HepG2 (cell line): Measurements from ENCODE around the gene F8. TPM values are rescaled to one million over a fixed set of nuclear protein-coding genes. Genes with fewer than 3 reads are reported as not detected.

Source experiments
- ATAC-seq: fragments of 200-7000 bp; cut with Tn5 transposase; 3 replicates; pipeline ENCODE4 v1.9.1; 2020; ENCODE audit warnings: mild to moderate bottlenecking, moderate library complexity
- BruUV-seq: library from RNA; stranded (reverse); fragments of 400-500 nt; replicated peaks from 2 replicates; lab custom pipeline; 2021; lab: Mats Ljungman, UMichigan
- CTCF ChIA-PET: fragments of 300-600 bp; formaldehyde crosslinking; extraction: SDS; loops from one replicate; lab custom pipeline; 2021; ENCODE audit warnings: low total read pairs, inconsistent platforms, low intra/inter-chr PET ratio; lab: Yijun Ruan, JAX
- POLR2A ChIA-PET: fragments of 350-600 bp; sonication (Branson Sonifier 250); formaldehyde crosslinking; loops from one replicate; lab custom pipeline; 2020; ENCODE audit warnings: antibody characterized with exemption, inconsistent platforms; lab: Yijun Ruan, JAX
- DNase-seq: peaks from one replicate; pipeline ENCODE4 v3.0.0-alpha.2; 2015; ENCODE audit warnings: low spot score
- FAIRE-seq: peaks from 3 replicates; lab custom pipeline; 2011; peaks lifted over from hg19 to GRCh38; lab: Jason Lieb, UNC
- H2AFZ ChIP-seq: one replicate; pipeline ENCODE4 v1.6.1; 2011; ENCODE audit warnings: low read length, inconsistent platforms
- H3K27ac ChIP-seq: fragments of 300-600 bp; 3 replicates; pipeline ENCODE4 v1.8.0; 2011; ENCODE audit warnings: mixed run types, mild to moderate bottlenecking, mixed read lengths, low read length, inconsistent platforms; ENCODE audit not compliant: insufficient read depth; ENCODE audit errors: extremely low read length
- H3K27me3 ChIP-seq, 2 experiments: fragments of 200-600 bp in 1 of 2; 2 replicates in 1 of 2; 3 replicates in 1 of 2; pipeline versions ENCODE4 v1.6.0 to v1.8.0; 2011; ENCODE audit warnings: low read length in 2 of 2, mild to moderate bottlenecking in 2 of 2, moderate library complexity in 2 of 2, inconsistent platforms in 1 of 2; ENCODE audit not compliant: insufficient read depth in 2 of 2, control insufficient read depth in 1 of 2
- H3K36me3 ChIP-seq, 2 experiments: fragments of 200-600 bp in 1 of 2; replicated peaks in 1 of 2; 2 replicates in 1 of 2; 3 replicates in 1 of 2; pipeline versions ENCODE4 v1.5.1 to v1.8.0; 2011; ENCODE audit warnings: low read length in 2 of 2, inconsistent platforms in 1 of 2; ENCODE audit not compliant: insufficient read depth in 2 of 2, control insufficient read depth in 1 of 2
- H3K4me1 ChIP-seq: 2 replicates; pipeline ENCODE4 v1.5.1; 2012; ENCODE audit warnings: low read length, inconsistent platforms; ENCODE audit not compliant: insufficient read depth
- H3K4me2 ChIP-seq: 2 replicates; pipeline ENCODE4 v1.6.0; 2011; ENCODE audit warnings: low read depth, low read length, inconsistent platforms
- H3K4me3 ChIP-seq, 3 experiments: fragments of 200-600 bp in 1 of 3; sonication (generic), shearing (Covaris generic) in 1 of 3; replicated peaks in 1 of 3; 2 replicates each; pipeline ENCODE4 v1.5.1; 2011 to 2016; ENCODE audit warnings: low read length in 3 of 3, inconsistent platforms in 2 of 3, low read depth in 2 of 3, mild to moderate bottlenecking in 2 of 3, control low read depth in 1 of 3, mixed read lengths in 1 of 3; ENCODE audit not compliant: insufficient read depth in 1 of 3
- H3K79me2 ChIP-seq: one replicate; pipeline ENCODE4 v1.6.1; 2011; ENCODE audit warnings: low read length, inconsistent platforms; ENCODE audit not compliant: insufficient read depth
- H3K9ac ChIP-seq: 2 replicates; pipeline ENCODE4 v1.6.0; 2011; ENCODE audit warnings: mild to moderate bottlenecking, low read depth, low read length, inconsistent platforms; ENCODE audit not compliant: insufficient read depth
- H3K9me3 ChIP-seq: 2 replicates; pipeline ENCODE4 v1.5.1; 2012; ENCODE audit warnings: mild to moderate bottlenecking, low read length
- H4K20me1 ChIP-seq: 2 replicates; pipeline ENCODE4 v1.6.0; 2011; ENCODE audit warnings: inconsistent platforms, mild to moderate bottlenecking, low read length, moderate library complexity; ENCODE audit not compliant: insufficient read depth
- AGO1 ChIP-seq: fragments of 200-400 bp; formaldehyde crosslinking; IDR thresholded peaks from 2 replicates; pipeline ENCODE4 v1.6.1; 2017; ENCODE audit warnings: mild to moderate bottlenecking, low read depth, low read length, moderate library complexity; ENCODE audit not compliant: poor library complexity, severe bottlenecking
- ASH2L ChIP-seq: fragments of 300-600, 200-600 bp; sonication (generic); IDR thresholded peaks from 2 replicates; pipeline ENCODE4 v1.7.0; 2017; ENCODE audit warnings: low read depth, mild to moderate bottlenecking, moderate library complexity, mixed read lengths, low read length; ENCODE audit not compliant: insufficient read length
- CHD4 ChIP-seq: fragments of 200-600 bp; sonication (generic); IDR thresholded peaks from 2 replicates; pipeline ENCODE4 v1.7.0; 2017; ENCODE audit warnings: mild to moderate bottlenecking, low read length, borderline replicate concordance
- CREB1 ChIP-seq, 2 experiments: fragments of 450-650 bp in 1 of 2; IDR thresholded peaks; 2 replicates each; pipeline ENCODE4 v1.6.1; 2016 to 2017; ENCODE audit warnings: control low read depth in 1 of 2, mild to moderate bottlenecking in 1 of 2, missing compliant biosample characterization in 1 of 2, missing genetic modification characterization in 1 of 2
- FOXA1 ChIP-seq, 2 experiments: fragments of 450-650 bp in 1 of 2; sonication (generic) in 1 of 2; formaldehyde crosslinking in 1 of 2; IDR thresholded peaks; 2 replicates each; pipeline versions ENCODE4 v1.4.0 to v1.6.1; 2016 to 2020; ENCODE audit warnings: missing genetic modification reagents in 1 of 2
- FOXA3 ChIP-seq: IDR thresholded peaks from 2 replicates; pipeline ENCODE4 v1.6.1; 2016; ENCODE audit warnings: missing genetic modification reagents, missing compliant biosample characterization
- FOXC1 ChIP-seq: sonication (generic); formaldehyde crosslinking; IDR thresholded peaks from 2 replicates; pipeline ENCODE4 v1.8.0; 2022; ENCODE audit warnings: mild to moderate bottlenecking, missing genetic modification reagents, borderline replicate concordance
- FOXM1 ChIP-seq: sonication (generic); formaldehyde crosslinking; IDR thresholded peaks from 2 replicates; pipeline ENCODE4 v1.5.0; 2020; ENCODE audit warnings: missing genetic modification reagents
- HMG20B ChIP-seq: conservative IDR thresholded peaks from 2 replicates; pipeline ENCODE4 v1.6.1; 2016; ENCODE audit warnings: missing genetic modification reagents, missing compliant biosample characterization
- HNF4G ChIP-seq, 2 experiments: sonication (generic) in 1 of 2; formaldehyde crosslinking in 1 of 2; IDR thresholded peaks; 2 replicates each; pipeline versions ENCODE4 v1.4.0 to v1.6.1; 2011 to 2020; ENCODE audit warnings: borderline replicate concordance in 2 of 2, low read depth in 2 of 2, mild to moderate bottlenecking in 2 of 2, low read length in 1 of 2, missing genetic modification reagents in 1 of 2, moderate library complexity in 1 of 2
- NR1H2 ChIP-seq: sonication (generic); formaldehyde crosslinking; IDR thresholded peaks from 2 replicates; pipeline ENCODE4 v1.8.1; 2022; ENCODE audit warnings: low read depth, missing genetic modification reagents, borderline replicate concordance
- RARA ChIP-seq: IDR thresholded peaks from 2 replicates; pipeline ENCODE4 v1.6.1; 2016; ENCODE audit warnings: missing genetic modification reagents, missing compliant biosample characterization
- SATB2 ChIP-seq: sonication (generic); formaldehyde crosslinking; IDR thresholded peaks from 2 replicates; pipeline ENCODE4 v1.5.0; 2020; ENCODE audit warnings: missing genetic modification reagents
- SRSF1 ChIP-seq: fragments of 200-400 bp; formaldehyde crosslinking; optimal IDR thresholded peaks from 2 replicates; pipeline ENCODE3; 2017; ENCODE audit warnings: mild to moderate bottlenecking, low read depth, low read length, moderate library complexity
- ZSCAN12 ChIP-seq: sonication (generic); formaldehyde crosslinking; IDR thresholded peaks from 2 replicates; pipeline ENCODE4 v1.9.0; 2021; ENCODE audit warnings: mild to moderate bottlenecking, missing genetic modification reagents
- WGBS: methylation state at CpG from one replicate; pipeline ENCODE4 v1.1.6; 2017; ENCODE audit warnings: low lambda C conversion rate; 5-methylcytosine and 5-hydroxymethylcytosine counted together
- in situ Hi-C: cut with HindIII; loops from 2 replicates; pipeline ENCODE4 v1.10.0; 2017; ENCODE audit warnings: low pct_unique_long_range_greater_than_20kb; ENCODE audit not compliant: extremely low pct_ligation_motif_present
- intact Hi-C: fragments of 100-400 bp; cut with micrococcal nuclease; formaldehyde crosslinking; loops from one replicate; pipeline ENCODE4 v1.10.0; 2022; ENCODE audit not compliant: unreplicated experiment
- polyA plus RNA-seq, 8 experiments: library from polyadenylated mRNA; depleted of rRNA in 3 of 8; stranded (reverse) in 7 of 8; unstranded in 1 of 8; fragments of >200 nt; fragmentation: Illumina TruSeq in 4 of 8; extraction: Trizol in 4 of 8; gene quantifications; 2 replicates each; pipeline versions ENCODE4 v1.2.1 to v1.2.3, GENCODE V29; 2011 to 2016; ENCODE audit warnings: low read depth in 4 of 8, missing spikeins in 1 of 8, mixed read lengths in 1 of 8; ENCODE audit not compliant: insufficient read depth in 1 of 8
- total RNA-seq, 5 experiments: library from RNA; depleted of rRNA; stranded (reverse); fragments of >200 nt; fragmentation: Illumina TruSeq; extraction: Trizol; gene quantifications; 2 replicates each; pipeline ENCODE4 v1.2.3, GENCODE V29; 2016; ENCODE audit warnings: low read depth in 1 of 5
- TF ChIP-seq, protein P1 (sequence below): sonication (generic); formaldehyde crosslinking; IDR thresholded peaks from 2 replicates; pipeline ENCODE4 v1.4.0; 2020; ENCODE audit warnings: missing genetic modification reagents
- TF ChIP-seq, protein P2 (sequence below): sonication (generic); formaldehyde crosslinking; IDR thresholded peaks from 2 replicates; pipeline ENCODE4 v1.4.0; 2020; ENCODE audit warnings: missing genetic modification reagents
- TF ChIP-seq, protein P3 (sequence below): sonication (generic); formaldehyde crosslinking; IDR thresholded peaks from 2 replicates; pipeline ENCODE4 v1.4.0; 2020; ENCODE audit warnings: low read depth, mild to moderate bottlenecking, missing genetic modification reagents

The F8 gene
- total and polyA plus RNA-seq, 2 of the 13 experiments (the other 11 are each of a cell fraction or from before 2014, with no cell fraction given), result 0.29 to 0.61 TPM

DNA sequence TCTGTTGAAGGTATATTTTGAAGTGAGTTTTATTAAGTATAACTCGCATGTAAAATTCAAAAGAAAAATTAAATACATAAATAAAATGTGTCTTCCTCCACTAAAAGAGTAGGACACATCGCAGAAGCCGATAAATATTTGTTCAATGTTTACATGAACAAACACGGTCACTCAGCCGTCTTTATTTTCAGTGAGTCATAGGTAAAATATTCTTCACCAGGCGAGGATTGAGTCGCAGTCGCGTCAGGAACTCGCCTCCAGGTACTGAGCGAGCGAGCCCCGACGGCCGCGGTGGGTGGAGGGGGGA is 3.9 kb upstream of the F8 start:
- Histone ChIP-seq H3K4me1 (peaks cover 33% of the 10 kb centered on the region; the same call in 1 of the 2 replicates), H2AFZ (no peak overlapping the region), H3K79me2 (peaks cover 27% of the 10 kb centered on the region), H3K9ac (peak overlapping the region; percentile 89; the same call in 1 of the 2 replicates), H4K20me1 (no peaks in the 10 kb centered on the region), H3K4me2 (peak overlapping the region; percentile 49), H3K4me3 (peak overlapping the region; percentile 40 to 63 (median 47); a peak in 4 of 6 replicates), H3K27me3 (no peaks in the 10 kb centered on the region; a peak in 1 of 5 replicates), H3K36me3 (no peaks in the 10 kb centered on the region), H3K27ac (peak overlapping the region; percentile 97), H3K9me3 (no peaks in the 10 kb centered on the region)
- DNase-seq (no peak), FAIRE-seq (no peak), ATAC-seq (peak; percentile 80; the same call in 2 of the 3 replicates)
- intact Hi-C loops (loop anchor here (1.0 to 5.0 kb wide), 2 partner anchors 38 to 46 kb away; partner anchors contain the start of genes BRCC3, CMC4 and MTCP1), in situ Hi-C loops (no loop called here)
- WGBS, result 0% methylated on average over 4 of the region's 16 CpGs
- POLR2A ChIA-PET, result interaction anchor here (1.1 to 1.4 kb wide), 5 partner anchors 19 to 190 kb away, joined by 4 to 15 read pairs (median 7); partner anchors contain the start of gene VBP1
- CTCF ChIA-PET, result no interaction called here
- BruUV-seq, result no TSS peak
- TF ChIP-seq FOXA1 (IDR thresholded peaks at IDR 0.05) (peak; percentile 52; the same call in 1 of the 2 replicates), FOXA1 (CRISPR knock-in tag; IDR thresholded peaks at IDR 0.05) (no peak), FOXM1 (CRISPR knock-in tag) (no peak), ASH2L (no peak), HNF4G (IDR thresholded peaks at IDR 0.05; ENCODE audit: borderline replicate concordance, low read depth, low read length) (no peak), HNF4G (CRISPR knock-in tag; IDR thresholded peaks at IDR 0.05; ENCODE audit: borderline replicate concordance, low read depth) (no peak), FOXC1 (CRISPR knock-in tag) (no peak), NR1H2 (CRISPR knock-in tag) (no peak), SATB2 (CRISPR knock-in tag) (no peak), CHD4 (no peak), HMG20B (CRISPR knock-in tag) (no peak), SRSF1 (no peak), AGO1 (no peak), ZSCAN12 (CRISPR knock-in tag) (no peak), FOXA3 (CRISPR knock-in tag) (peak; percentile 69; the same call in 1 of the 2 replicates), RARA (CRISPR knock-in tag) (no peak), CREB1 (IDR thresholded peaks at IDR 0.05) (no peak), CREB1 (CRISPR knock-in tag; IDR thresholded peaks at IDR 0.05) (0 out of 2 replicates have a peak, but pooled peaks have one; percentile 9)
- TF ChIP-seq, protein P1, sequence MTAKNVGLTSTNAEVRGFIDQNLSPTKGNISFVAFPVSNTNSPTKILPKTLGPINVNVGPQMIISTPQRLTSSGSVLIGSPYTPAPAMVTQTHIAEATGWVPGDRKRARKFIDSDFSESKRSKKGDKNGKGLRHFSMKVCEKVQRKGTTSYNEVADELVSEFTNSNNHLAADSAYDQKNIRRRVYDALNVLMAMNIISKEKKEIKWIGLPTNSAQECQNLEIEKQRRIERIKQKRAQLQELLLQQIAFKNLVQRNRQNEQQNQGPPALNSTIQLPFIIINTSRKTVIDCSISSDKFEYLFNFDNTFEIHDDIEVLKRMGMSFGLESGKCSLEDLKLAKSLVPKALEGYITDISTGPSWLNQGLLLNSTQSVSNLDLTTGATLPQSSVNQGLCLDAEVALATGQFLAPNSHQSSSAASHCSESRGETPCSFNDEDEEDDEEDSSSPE (CRISPR knock-in tag), result no peak
- TF ChIP-seq, protein P2, sequence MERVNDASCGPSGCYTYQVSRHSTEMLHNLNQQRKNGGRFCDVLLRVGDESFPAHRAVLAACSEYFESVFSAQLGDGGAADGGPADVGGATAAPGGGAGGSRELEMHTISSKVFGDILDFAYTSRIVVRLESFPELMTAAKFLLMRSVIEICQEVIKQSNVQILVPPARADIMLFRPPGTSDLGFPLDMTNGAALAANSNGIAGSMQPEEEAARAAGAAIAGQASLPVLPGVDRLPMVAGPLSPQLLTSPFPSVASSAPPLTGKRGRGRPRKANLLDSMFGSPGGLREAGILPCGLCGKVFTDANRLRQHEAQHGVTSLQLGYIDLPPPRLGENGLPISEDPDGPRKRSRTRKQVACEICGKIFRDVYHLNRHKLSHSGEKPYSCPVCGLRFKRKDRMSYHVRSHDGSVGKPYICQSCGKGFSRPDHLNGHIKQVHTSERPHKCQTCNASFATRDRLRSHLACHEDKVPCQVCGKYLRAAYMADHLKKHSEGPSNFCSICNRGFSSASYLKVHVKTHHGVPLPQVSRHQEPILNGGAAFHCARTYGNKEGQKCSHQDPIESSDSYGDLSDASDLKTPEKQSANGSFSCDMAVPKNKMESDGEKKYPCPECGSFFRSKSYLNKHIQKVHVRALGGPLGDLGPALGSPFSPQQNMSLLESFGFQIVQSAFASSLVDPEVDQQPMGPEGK (CRISPR knock-in tag), result 0 out of 2 replicates have a peak, but pooled peaks have one; percentile 40
- TF ChIP-seq, protein P3, sequence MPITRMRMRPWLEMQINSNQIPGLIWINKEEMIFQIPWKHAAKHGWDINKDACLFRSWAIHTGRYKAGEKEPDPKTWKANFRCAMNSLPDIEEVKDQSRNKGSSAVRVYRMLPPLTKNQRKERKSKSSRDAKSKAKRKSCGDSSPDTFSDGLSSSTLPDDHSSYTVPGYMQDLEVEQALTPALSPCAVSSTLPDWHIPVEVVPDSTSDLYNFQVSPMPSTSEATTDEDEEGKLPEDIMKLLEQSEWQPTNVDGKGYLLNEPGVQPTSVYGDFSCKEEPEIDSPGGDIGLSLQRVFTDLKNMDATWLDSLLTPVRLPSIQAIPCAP, result no peak
